ENCODE results near the gene DAB2IP.

DAB2IP gene

DNA sequence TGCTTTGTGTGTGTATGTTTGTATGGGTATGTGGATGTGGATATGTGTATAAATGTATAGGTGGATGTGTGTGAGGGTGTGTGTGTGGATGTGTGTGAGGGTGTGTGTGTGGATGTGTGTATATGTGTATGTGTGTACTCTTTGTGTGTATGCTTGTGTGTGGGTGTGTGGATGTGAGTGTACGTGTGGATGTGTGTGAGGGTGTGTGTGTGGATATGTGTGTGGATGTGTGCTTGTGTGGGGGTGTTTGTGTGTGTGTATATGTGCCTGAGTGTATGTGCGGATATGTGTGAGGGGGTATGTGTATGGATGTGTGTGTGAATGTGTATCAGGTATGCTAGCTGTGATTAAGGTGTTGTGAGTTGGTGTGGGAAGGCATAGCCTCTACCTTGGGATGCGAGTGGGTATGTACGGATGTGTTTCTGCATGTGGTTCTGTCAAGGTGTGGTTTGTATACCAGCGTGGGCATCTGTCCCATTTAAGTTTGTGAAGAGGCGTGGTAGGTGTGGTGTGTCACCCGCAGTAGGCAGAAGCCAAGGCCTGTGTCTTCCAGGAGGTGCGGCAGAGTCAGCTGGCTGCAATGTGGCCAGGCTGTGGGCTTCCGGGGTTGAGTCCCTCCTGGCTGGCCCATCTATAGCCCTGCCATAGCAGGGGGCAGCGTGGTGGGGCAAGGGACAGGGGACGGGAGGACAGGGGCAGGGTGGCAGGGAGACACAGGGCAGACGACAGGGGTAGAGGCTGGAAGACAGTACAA is 155.8 kb downstream of the DAB2IP start:
- DNase-seq, result no peak

- DNase-seq, result no peak
These were observed 156.4 kb downstream of the DAB2IP start for GRCh38 chr9:121807823-121808278.

DNA sequence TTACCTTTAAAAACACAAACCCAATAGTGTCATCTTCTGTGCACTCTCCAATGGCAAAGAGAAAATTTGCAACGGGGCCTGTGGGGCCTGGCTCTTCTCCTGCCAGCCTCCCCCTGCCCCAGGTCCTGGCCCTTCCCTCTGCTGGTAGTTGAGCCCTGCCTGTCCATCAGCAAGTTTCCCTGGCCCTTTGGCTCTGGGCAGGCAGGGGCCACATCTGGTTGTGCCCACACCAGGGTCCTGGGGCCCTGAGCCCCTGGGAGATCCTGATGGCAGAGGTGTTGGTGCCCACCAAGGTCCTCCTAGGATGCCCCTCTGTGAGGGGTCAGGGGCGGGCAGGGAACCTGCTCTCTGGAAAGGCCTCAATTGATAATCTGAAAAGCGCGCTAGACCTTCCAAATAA is 157.3 kb downstream of the DAB2IP start:
- no peak for DNase-seq

DNA sequence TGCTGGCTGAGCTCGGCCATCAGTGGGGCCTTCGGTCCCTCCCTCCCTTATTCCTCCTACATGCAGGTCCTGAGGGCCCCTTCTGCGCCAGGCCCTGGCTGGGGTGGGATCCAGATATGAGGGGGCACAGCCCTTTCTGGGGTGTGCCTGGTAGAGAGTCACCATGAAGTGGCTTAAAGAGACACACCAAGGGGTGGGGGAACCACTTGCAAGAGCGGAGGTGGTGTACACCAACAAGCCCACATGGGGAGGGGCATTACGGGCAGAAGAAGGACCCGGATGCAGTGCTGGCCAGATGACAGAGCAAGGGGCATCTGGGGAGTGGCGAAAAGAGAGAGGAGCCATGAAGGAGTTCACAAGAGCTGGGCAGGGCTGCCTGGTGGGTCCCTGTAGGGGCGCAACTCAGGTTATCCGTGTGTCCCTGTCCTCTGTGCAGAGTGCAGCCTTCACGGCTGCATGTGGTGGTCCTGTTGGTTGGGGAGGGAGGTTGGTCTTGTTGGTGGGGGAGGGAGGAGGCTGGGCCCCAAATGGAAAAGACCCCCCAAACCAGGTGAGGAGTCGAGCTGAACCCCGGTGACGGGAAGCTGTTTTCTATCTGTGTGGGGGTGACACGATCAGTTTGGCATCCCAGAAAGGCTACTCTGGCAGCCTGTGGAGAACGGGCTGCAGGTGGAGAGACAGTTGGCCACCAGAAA is 158.1 kb downstream of the DAB2IP start:
- DNase-seq, result no peak

DNA sequence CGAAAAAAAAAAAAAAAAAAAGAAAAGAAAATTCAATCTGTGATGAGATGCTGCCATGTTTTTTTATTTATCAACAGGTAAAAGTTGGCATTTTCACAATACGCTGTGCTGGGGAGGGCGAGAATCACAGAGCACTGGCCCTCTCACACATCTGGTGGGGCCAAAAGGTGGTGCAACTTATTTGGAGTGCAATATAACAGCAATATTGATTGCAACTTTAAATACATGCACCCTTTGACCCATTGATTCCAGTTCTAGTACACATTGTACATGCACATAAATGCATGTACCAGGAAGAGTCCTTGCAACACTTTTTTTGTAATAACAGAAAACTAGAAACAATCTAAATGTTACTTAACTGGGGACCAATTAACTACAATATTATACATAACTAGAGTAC is 159.1 kb downstream of the DAB2IP start:
- DNase-seq, result no peak

DNA sequence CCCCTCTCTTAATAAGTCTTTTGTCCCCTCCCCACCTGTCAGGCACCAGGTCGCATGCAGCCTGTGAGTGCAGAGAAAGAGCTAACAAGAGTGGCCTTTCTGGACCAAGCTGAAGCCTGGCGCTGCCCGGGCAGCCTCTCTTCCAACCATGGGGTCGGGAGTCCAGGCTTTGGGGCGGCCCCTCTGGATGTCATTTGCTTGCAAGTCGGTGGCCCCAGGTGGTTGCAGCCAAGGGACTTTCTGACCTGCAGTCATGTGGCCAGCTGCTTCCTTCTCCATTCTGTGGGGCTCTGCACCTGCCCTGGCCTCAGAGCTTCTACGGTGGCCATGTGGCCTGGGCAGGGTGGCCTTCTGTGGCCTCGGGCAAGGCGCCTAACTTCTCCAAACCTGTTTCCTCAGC is 159.7 kb downstream of the DAB2IP start:
- DNase-seq, result no peak

DNA sequence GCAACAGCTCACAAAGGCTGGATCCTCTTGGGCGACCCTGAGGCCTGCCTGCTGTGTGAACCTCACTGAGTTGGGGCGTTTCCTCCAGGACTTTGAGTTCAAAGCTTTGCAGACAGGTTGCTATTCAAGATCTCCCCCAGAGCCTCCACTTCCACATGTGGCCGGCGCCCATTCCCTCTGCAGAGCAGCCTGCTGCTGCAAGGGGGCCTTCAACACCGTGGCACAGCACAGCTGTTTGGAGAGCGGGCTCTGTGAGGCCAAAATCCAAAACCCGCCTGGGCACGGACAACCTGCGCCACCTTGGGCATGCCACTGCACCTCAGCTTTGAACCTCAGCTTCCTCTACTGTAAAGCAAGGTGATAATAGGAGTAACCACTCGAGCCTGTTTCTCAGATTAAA is 160.3 kb downstream of the DAB2IP start:
- no peak for DNase-seq

GRCh38 chr9:121812159-121812735 is 160.8 kb downstream of the DAB2IP start:
- DNase-seq, result no peak

DNA sequence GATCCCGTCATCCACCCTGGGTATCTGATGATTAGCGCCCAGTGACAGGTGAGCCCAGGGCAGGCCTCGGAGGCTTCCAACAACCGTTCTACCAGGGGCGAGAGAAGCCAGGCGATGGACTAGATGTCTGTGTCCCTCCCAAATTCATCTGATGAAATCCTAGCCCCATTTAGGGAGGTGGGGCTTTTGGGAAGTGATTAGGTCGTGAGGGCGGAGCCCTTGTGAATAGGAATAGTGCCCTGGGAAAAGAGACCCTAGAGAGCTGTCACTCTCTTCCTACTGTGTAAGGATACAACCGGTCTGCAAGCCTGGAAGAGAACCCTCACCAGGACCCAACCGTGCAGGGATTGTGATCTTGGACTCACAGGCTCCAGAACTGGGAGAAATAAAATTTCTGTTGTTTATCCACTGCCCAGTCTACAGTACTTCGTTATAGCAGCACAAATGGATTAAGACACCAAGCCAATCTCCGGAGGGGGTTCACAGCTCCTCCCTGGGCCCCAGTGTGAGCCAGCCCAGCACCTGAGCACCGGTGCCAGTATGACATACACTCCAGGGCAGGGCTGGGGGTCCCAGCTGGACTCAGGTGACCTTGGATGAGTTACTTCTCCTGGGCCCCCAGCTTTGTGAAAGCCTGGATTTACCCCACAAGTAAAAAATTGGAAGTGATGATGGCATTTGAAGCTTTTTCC is 162.2 kb downstream of the DAB2IP start:
- no peak for DNase-seq

- no peak for DNase-seq
These were observed 163.2 kb downstream of the DAB2IP start for GRCh38 chr9:121814594-121814993.

DNA sequence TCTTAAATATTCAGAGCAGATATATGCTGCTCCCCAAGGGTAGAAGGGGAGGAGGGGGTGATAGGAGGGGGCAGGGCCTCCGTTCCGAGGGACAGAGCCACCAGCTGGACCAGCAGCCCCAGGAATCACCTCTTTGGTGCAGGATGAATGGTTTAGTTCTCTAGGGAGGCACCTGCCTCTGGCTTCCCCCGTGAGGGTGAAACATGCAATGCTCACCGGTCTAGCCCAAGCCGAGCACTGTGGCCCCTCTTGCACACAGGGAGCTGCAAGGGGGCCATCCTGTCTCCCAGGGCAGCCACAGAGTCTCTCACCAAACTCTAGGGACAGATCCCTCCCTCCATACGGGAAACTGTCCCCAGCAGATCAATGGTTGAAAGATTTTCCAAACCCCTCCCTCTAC is 163.7 kb downstream of the DAB2IP start:
- DNase-seq, result no peak

- DNase-seq, result no peak
These were observed 164.4 kb downstream of the DAB2IP start for GRCh38 chr9:121815546-121816448.

- DNase-seq, result no peak
These were observed 165.0 kb downstream of the DAB2IP start for GRCh38 chr9:121816449-121816817.

GRCh38 chr9:121816845-121817450 is 165.5 kb downstream of the DAB2IP start:
- DNase-seq, result no peak

DNA sequence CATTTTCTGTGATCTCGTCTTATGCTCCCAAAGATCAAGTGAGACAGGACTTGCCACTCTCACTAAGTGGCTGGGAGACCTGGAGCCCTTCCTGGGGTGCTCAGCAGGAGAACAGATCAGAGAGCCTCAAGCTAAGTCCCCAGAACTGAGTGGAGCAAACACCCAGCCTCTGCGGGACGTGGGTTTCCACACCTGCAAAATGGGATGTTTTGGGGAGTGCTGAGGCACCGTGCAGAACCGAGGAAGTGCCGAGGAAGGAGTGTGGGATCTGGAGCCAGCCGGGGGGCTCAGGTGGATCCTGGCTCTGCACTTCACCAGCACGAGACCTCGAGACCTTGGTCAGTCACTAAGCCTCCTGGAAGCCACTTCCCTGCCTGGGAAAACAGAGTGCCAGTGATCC is 166.0 kb downstream of the DAB2IP start:
- no peak for DNase-seq

GRCh38 chr9:121818016-121818661 is 166.7 kb downstream of the DAB2IP start:
- no peak for DNase-seq

- DNase-seq, result no peak
These were observed 167.5 kb downstream of the DAB2IP start for GRCh38 chr9:121818841-121819427.

GRCh38 chr9:121819428-121820231 is 168.2 kb downstream of the DAB2IP start:
- DNase-seq, result peak; percentile 58

DNA sequence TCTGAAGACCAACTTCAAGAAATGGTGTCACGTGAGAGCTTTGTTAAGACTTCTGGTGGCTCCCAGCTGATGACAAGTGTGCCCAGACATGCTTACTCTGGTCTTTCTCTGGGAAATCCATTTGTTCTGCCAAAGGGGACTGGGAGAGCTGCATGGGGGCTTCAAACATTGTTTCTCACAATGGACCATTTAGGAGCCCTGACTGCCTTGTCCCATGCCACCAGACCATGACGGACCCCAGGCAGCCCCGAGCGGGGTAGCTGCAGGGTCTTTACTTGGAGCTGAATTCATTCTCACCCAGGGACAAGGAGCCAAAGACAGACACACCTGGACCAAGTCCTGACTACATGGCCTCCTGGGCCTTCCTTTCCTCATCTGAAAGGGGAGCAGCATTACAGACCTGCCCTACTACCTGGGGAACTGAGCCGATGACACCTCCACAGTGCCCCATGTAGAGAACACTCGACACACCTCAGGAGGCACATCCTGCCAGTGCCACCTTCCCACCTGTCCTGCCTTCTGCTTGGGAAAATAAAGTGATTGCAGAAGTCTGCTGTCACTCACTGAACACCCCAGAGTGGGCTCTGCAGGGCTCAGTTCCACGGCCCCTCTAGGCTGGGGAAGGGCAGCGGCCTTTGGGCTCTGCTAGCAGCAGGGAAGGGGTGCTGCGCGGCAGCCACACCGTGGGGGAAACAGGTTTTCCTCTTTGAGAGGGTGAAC is 169.0 kb downstream of the DAB2IP start:
- DNase-seq, result no peak
